HG02623 (cell line): Measurements from ENCODE around the gene KLHL18.
A peak's percentile ranks its signal among the peaks of the same experiment; 100 is the strongest.
"Not testable (repeated sequence)": the region's sequence is repeated elsewhere in the genome, so short reads cannot be mapped to it uniquely, and the experiment has no call there.

Source experiments
- ATAC-seq: cut with Tn5 transposase; IDR thresholded peaks from one replicate; pipeline ENCODE4 v1.9.1; 2021; ENCODE audit warnings: moderate library complexity; ENCODE audit not compliant: unreplicated experiment

The KLHL18 gene

GRCh38 chr3:47282424-47283192, at the start of gene KLHL18, which contains the start of gene KIF9:
Gene KLHL18, plus strand, starts transcription at chr3:47282944. Its CDS starts 22 bp downstream, at chr3:47282966.
Gene KIF9, minus strand, starts transcription at chr3:47282799. Its CDS starts 5,425 bp downstream, at chr3:47277374.
- peak; percentile 73 for ATAC-seq

GRCh38 chr3:47238017-47238416, 44.7 kb upstream of the KLHL18 start:
- ATAC-seq, result no peak

- ATAC-seq, result no peak
Observed at GRCh38 chr3:47239929-47240328, 42.8 kb upstream of the KLHL18 start.

- ATAC-seq, result no peak
Observed at GRCh38 chr3:47243419-47244147, 39.2 kb upstream of the KLHL18 start.

- no peak for ATAC-seq
Observed at GRCh38 chr3:47244531-47245100, 38.1 kb upstream of the KLHL18 start.

GRCh38 chr3:47245271-47245670, 37.5 kb upstream of the KLHL18 start:
- ATAC-seq, result no peak

- no peak for ATAC-seq
Observed at GRCh38 chr3:47247131-47248064, 35.3 kb upstream of the KLHL18 start.

- no peak for ATAC-seq
Observed at GRCh38 chr3:47250309-47251060, 32.3 kb upstream of the KLHL18 start.

- ATAC-seq, result not testable (repeated sequence)
Observed at GRCh38 chr3:47251085-47251484, 31.7 kb upstream of the KLHL18 start.

- no peak for ATAC-seq
Observed at GRCh38 chr3:47251689-47252088, 31.1 kb upstream of the KLHL18 start.

GRCh38 chr3:47256331-47256730, 26.4 kb upstream of the KLHL18 start:
- ATAC-seq, result not testable (repeated sequence)

GRCh38 chr3:47259114-47259513, 23.6 kb upstream of the KLHL18 start:
- no peak for ATAC-seq

GRCh38 chr3:47260605-47261004, 22.1 kb upstream of the KLHL18 start:
- no peak for ATAC-seq

- no peak for ATAC-seq
Observed at GRCh38 chr3:47261301-47261700, 21.4 kb upstream of the KLHL18 start.

GRCh38 chr3:47265008-47265407, 17.7 kb upstream of the KLHL18 start:
- ATAC-seq, result no peak

- no peak for ATAC-seq
Observed at GRCh38 chr3:47265725-47266428, 16.9 kb upstream of the KLHL18 start.

GRCh38 chr3:47266709-47267489, 15.8 kb upstream of the KLHL18 start:
- peak; percentile 53 for ATAC-seq

- ATAC-seq, result no peak
Observed at GRCh38 chr3:47267490-47267824, 15.3 kb upstream of the KLHL18 start.

GRCh38 chr3:47270526-47270925, 12.2 kb upstream of the KLHL18 start:
- ATAC-seq, result no peak
